ENCODE measurements around the gene ACKR3. TPM values are rescaled to one million over a fixed set of nuclear protein-coding genes. Genes with fewer than 3 reads are reported as not detected.

The ACKR3 gene
- total RNA-seq, 1 donor from 2014 or later: 55.5 TPM

GRCh38 chr2:236625156-236625690 is 55.6 kb downstream of the ACKR3 start:
- DNase-seq (ENCODE audit: extremely low spot score in 2 of 2): no peak

GRCh38 chr2:236626391-236627150 is 56.9 kb downstream of the ACKR3 start:
- intact Hi-C loops (cut with DNase I): no loop called here
- TF ChIP-seq, protein P1, sequence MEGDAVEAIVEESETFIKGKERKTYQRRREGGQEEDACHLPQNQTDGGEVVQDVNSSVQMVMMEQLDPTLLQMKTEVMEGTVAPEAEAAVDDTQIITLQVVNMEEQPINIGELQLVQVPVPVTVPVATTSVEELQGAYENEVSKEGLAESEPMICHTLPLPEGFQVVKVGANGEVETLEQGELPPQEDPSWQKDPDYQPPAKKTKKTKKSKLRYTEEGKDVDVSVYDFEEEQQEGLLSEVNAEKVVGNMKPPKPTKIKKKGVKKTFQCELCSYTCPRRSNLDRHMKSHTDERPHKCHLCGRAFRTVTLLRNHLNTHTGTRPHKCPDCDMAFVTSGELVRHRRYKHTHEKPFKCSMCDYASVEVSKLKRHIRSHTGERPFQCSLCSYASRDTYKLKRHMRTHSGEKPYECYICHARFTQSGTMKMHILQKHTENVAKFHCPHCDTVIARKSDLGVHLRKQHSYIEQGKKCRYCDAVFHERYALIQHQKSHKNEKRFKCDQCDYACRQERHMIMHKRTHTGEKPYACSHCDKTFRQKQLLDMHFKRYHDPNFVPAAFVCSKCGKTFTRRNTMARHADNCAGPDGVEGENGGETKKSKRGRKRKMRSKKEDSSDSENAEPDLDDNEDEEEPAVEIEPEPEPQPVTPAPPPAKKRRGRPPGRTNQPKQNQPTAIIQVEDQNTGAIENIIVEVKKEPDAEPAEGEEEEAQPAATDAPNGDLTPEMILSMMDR (IDR thresholded peaks at IDR 0.05): no peak
- TF ChIP-seq POLR2AphosphoS5 (IDR thresholded peaks at IDR 0.05; ENCODE audit: insufficient read depth in 1 of 2, low read depth in 1 of 2) (no peak), POLR2A (IDR thresholded peaks at IDR 0.05) (no peak)
- H3K27ac ChIP-seq: no peak overlapping the region
- no peaks in the 10 kb centered on the region for H3K4me1 ChIP-seq
- H3K36me3 ChIP-seq: no peaks in the 10 kb centered on the region
- no peak for DNase-seq (ENCODE audit: extremely low spot score in 2 of 2)
- no peak overlapping the region for H3K4me3 ChIP-seq
- H3K9me3 ChIP-seq: no peaks in the 10 kb centered on the region
- no peaks in the 10 kb centered on the region for H3K27me3 ChIP-seq

More at GRCh38 chr2:236625156-236625690, 55.6 kb downstream of the ACKR3 start:
- Histone ChIP-seq H3K36me3 (no peaks in the 10 kb centered on the region), H3K9me3 (no peaks in the 10 kb centered on the region), H3K27ac (no peak overlapping the region), H3K4me1 (no peaks in the 10 kb centered on the region), H3K27me3 (no peaks in the 10 kb centered on the region), H3K4me3 (no peak overlapping the region)
- TF ChIP-seq, protein P1 (IDR thresholded peaks at IDR 0.05): no peak
- TF ChIP-seq POLR2A (IDR thresholded peaks at IDR 0.05) (no peak), POLR2AphosphoS5 (IDR thresholded peaks at IDR 0.05; ENCODE audit: insufficient read depth in 1 of 2, low read depth in 1 of 2) (no peak)
- intact Hi-C loops (cut with DNase I): no loop called here

GRCh38 chr2:236627193-236627592 is 57.6 kb downstream of the ACKR3 start:
- H3K4me3 ChIP-seq: no peak overlapping the region
- no peak for DNase-seq (ENCODE audit: extremely low spot score in 2 of 2)
- intact Hi-C loops (cut with DNase I): no loop called here
- TF ChIP-seq POLR2A (IDR thresholded peaks at IDR 0.05): no peak
- TF ChIP-seq, protein P1 (IDR thresholded peaks at IDR 0.05): no peak
- TF ChIP-seq POLR2AphosphoS5 (IDR thresholded peaks at IDR 0.05; ENCODE audit: insufficient read depth in 1 of 2, low read depth in 1 of 2): no peak
- no peak overlapping the region for H3K27ac ChIP-seq
- H3K4me1 ChIP-seq: no peaks in the 10 kb centered on the region
- no peaks in the 10 kb centered on the region for H3K9me3 ChIP-seq
- no peaks in the 10 kb centered on the region for H3K36me3 ChIP-seq
- no peaks in the 10 kb centered on the region for H3K27me3 ChIP-seq

GRCh38 chr2:236627841-236628240 is 58.2 kb downstream of the ACKR3 start:
- H3K27ac ChIP-seq: no peak overlapping the region
- TF ChIP-seq POLR2AphosphoS5 (IDR thresholded peaks at IDR 0.05; ENCODE audit: insufficient read depth in 1 of 2, low read depth in 1 of 2) (no peak), POLR2A (IDR thresholded peaks at IDR 0.05) (no peak)
- TF ChIP-seq, protein P1 (IDR thresholded peaks at IDR 0.05): no peak
- no peaks in the 10 kb centered on the region for H3K27me3 ChIP-seq

More at GRCh38 chr2:236627841-236628240, 58.2 kb downstream of the ACKR3 start:
- no peak overlapping the region for H3K4me3 ChIP-seq
- intact Hi-C loops (cut with DNase I): no loop called here
- no peak for DNase-seq (ENCODE audit: extremely low spot score in 2 of 2)
- no peaks in the 10 kb centered on the region for H3K4me1 ChIP-seq
- H3K36me3 ChIP-seq: no peaks in the 10 kb centered on the region
- H3K9me3 ChIP-seq: no peaks in the 10 kb centered on the region

Measured in vagina (tissue), 2 donors.